Thoracic aorta (tissue), 2 donors: ENCODE data around the gene ALG3. TPM values are rescaled to one million over a fixed set of nuclear protein-coding genes. Genes with fewer than 3 reads are reported as not detected.
"Not testable (repeated sequence)": the region's sequence is repeated elsewhere in the genome, so short reads cannot be mapped to it uniquely, and the experiment has no call there.

Source experiments
- ATAC-seq: fragments of 150-250 bp; one replicate; pipeline ENCODE4 v1.8.0; 2017; ENCODE audit warnings: low read depth; ENCODE audit not compliant: insufficient number of reproducible peaks, low FRiP score
- DNase-seq: peaks from one replicate; pipeline ENCODE4 v3.0.0-alpha.2; 2020; ENCODE audit warnings: low spot score
- H3K27ac ChIP-seq, 2 donors: fragments of 200-600 bp; sonication (generic); 1 replicate in 1 of 2; 2 replicates in 1 of 2; pipeline ENCODE4 v1.5.1; 2016; ENCODE audit warnings: mild to moderate bottlenecking in 2 of 2, moderate library complexity in 2 of 2
- H3K27me3 ChIP-seq: fragments of 200-600 bp; sonication (generic); replicated peaks from 2 replicates; pipeline ENCODE4 v1.6.0; 2016; ENCODE audit warnings: mild to moderate bottlenecking; ENCODE audit not compliant: insufficient read depth
- H3K36me3 ChIP-seq: fragments of 200-600 bp; sonication (generic); one replicate; pipeline ENCODE4 v1.5.1; 2016
- H3K4me1 ChIP-seq, 2 donors: fragments of 200-600 bp; sonication (generic); 1 replicate in 1 of 2; 2 replicates in 1 of 2; pipeline versions ENCODE4 v1.5.1 to v1.6.0; 2016; ENCODE audit warnings: low read depth in 2 of 2, mild to moderate bottlenecking in 1 of 2; ENCODE audit not compliant: control insufficient read depth in 1 of 2
- H3K4me3 ChIP-seq: fragments of 200-600 bp; sonication (generic); 2 replicates; pipeline ENCODE4 v1.5.1; 2016; ENCODE audit warnings: mild to moderate bottlenecking
- H3K9me3 ChIP-seq: fragments of 200-600 bp; sonication (generic); 2 replicates; pipeline ENCODE4 v1.5.1; 2016
- total RNA-seq, 2 donors: library from RNA; depleted of rRNA; stranded (reverse); fragments of >200 nt; gene quantifications; one replicate each; pipeline versions ENCODE4 v1.1.0 to v1.2.3, GENCODE V29; 2016
- TF ChIP-seq, protein P1 (sequence below): fragments of 200-600 bp; sonication (generic); IDR thresholded peaks from one replicate; pipeline ENCODE4 v1.5.1; 2019; ENCODE audit warnings: antibody characterized with exemption

ALG3 gene
- total RNA-seq, 2 donors from 2014 or later = 52.0 to 55.0 TPM

DNA sequence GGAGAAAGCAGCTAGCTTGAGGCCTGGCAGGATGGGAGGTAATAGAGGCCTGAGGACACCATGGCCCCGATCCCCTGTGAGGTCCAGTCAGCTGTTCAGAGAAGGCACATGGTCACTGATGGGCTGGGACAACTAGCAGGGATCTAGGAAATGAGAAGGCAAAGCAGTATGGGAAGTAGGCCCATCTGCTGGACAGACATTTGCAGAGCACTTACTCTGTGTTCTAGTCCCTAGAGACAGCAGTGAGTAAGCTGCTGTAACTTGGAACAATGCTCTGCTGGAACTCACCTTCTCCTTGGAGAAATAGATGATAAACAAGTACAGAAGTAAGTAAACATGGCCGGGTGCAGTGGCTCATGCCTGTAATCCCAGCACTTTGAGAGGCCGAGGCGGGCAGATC, 34.2 kb upstream of the ALG3 start:
- TF ChIP-seq, protein P1, sequence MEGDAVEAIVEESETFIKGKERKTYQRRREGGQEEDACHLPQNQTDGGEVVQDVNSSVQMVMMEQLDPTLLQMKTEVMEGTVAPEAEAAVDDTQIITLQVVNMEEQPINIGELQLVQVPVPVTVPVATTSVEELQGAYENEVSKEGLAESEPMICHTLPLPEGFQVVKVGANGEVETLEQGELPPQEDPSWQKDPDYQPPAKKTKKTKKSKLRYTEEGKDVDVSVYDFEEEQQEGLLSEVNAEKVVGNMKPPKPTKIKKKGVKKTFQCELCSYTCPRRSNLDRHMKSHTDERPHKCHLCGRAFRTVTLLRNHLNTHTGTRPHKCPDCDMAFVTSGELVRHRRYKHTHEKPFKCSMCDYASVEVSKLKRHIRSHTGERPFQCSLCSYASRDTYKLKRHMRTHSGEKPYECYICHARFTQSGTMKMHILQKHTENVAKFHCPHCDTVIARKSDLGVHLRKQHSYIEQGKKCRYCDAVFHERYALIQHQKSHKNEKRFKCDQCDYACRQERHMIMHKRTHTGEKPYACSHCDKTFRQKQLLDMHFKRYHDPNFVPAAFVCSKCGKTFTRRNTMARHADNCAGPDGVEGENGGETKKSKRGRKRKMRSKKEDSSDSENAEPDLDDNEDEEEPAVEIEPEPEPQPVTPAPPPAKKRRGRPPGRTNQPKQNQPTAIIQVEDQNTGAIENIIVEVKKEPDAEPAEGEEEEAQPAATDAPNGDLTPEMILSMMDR = no peak
- DNase-seq = no peak

DNA sequence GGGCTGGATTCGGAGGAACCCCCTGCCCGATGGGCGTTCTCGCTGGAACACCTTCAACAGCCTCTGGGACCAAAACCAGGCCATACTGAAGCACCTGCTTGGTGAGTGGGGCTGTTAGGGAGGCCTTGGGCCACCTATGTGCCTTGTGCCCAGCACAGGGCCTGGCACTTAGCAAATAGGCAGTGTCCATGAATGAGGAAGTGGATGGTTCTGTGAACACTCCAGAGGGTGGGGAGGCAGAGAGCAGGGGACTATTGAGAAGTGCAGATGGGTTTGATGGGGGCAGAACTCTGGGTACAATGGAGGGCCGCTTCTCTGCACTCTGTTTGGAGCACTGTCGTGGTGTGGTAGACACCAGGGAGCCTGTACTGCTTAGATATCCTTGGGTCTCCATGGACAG, 28.6 kb upstream of the ALG3 start:
- H3K4me3 ChIP-seq = no peak overlapping the region
- H3K4me1 ChIP-seq = no peaks in the 10 kb centered on the region
- no peak for ATAC-seq
- no peaks in the 10 kb centered on the region for H3K27me3 ChIP-seq
- no peaks in the 10 kb centered on the region for H3K9me3 ChIP-seq
- no peak for DNase-seq
- no peak overlapping the region for H3K27ac ChIP-seq
- TF ChIP-seq, protein P1 = no peak
- H3K36me3 ChIP-seq = no peaks in the 10 kb centered on the region

More for the DNA sequence above, 34.2 kb upstream of the ALG3 start:
- Histone ChIP-seq H3K36me3 (no peaks in the 10 kb centered on the region), H3K27ac (no peak overlapping the region), H3K4me3 (no peak overlapping the region), H3K4me1 (no peaks in the 10 kb centered on the region), H3K9me3 (no peaks in the 10 kb centered on the region), H3K27me3 (no peaks in the 10 kb centered on the region)
- no peak for ATAC-seq

DNA sequence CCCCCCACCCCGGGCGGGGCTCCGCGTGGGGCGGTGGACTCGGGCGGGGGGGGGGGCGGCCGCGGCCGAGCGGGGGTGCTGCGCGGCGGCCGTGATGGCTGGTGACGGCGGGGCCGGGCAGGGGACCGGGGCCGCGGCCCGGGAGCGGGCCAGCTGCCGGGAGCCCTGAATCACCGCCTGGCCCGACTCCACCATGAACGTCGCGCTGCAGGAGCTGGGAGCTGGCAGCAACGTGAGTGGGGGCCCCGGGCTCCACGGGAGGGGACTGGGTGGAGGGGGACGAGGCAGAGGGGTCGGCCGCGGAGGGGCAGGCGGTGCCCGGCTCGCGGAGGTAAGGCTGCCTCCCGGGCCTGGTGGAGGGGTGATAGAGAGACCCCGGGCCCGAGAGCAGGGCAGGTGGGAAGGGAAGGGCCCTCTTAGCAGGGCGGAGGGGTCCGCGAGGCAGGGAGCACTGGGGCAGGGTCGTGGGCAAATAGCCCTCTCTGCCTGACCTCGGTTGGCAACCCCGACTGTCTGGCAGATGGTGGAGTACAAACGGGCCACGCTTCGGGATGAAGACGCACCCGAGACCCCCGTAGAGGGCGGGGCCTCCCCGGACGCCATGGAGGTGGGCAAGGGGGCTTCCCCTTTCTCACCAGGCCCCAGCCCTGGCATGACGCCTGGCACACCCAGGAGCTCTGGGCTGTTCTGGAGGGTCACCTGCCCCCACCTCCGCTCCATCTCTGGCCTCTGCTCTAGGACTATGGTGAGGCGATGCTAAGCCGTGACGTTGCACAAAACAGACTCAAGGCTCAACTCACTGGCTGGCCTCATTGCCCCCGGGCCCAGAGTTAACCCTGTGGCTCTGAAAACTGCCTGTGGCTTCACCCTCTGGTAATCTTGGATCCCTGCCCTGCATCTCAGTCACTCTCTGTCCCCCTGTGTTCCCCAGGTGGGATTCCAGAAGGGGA, 27.5 kb upstream of the ALG3 start, which contains the start of gene ECE2:
TSS of gene ECE2 (plus strand) at position 62 of the 950 bp plus-strand sequence. CDS start at position 194, 132 bp downstream.
- Histone ChIP-seq H3K36me3 (no peaks in the 10 kb centered on the region), H3K27me3 (no peaks in the 10 kb centered on the region), H3K4me1 (no peaks in the 10 kb centered on the region), H3K9me3 (no peaks in the 10 kb centered on the region), H3K27ac (no peak within 1 kb of the TSS), H3K4me3 (no peak within 1 kb of the TSS)
- ATAC-seq (no peak), DNase-seq (no peak)
- TF ChIP-seq, protein P1 = no peak

DNA sequence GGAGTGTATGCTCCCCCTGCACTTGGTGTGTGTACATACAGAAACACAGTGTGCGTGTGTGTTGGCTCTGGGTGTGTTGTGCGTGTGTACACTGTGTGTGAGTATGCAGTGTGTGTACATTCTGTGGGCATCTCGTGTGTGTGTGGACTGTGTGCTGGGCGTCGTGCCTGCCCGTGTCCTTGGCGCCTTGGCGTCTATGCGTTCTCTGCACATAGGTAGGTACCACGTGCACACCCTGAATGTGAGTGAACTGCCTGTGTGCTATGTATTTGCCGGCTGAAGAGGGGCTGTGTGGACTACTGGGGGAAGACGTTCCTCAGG, 26.6 kb upstream of the ALG3 start:
- TF ChIP-seq, protein P1 = no peak
- Histone ChIP-seq H3K27me3 (no peaks in the 10 kb centered on the region), H3K27ac (no peak overlapping the region), H3K36me3 (no peaks in the 10 kb centered on the region), H3K4me3 (no peak overlapping the region), H3K9me3 (no peaks in the 10 kb centered on the region), H3K4me1 (no peaks in the 10 kb centered on the region)
- no peak for ATAC-seq
- DNase-seq = no peak

DNA sequence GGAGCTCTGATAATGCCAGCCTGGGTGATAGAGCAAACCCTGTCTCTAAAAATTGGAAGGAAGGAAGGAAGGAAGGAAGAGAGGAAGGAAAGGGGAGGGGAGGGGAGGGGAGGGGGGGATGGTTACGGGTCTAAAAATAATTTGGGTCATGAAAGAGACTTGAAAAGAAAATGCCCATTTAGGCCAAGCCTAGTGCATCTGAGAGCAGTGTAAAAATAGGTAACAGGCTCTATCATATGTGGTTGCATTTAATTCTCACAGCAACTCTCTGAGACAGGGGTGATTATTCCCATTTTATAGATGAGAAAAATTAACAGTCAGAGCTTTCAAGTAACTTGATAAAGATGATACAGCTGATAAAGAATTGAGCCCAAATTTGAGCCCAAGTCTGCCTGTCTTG, 23.5 kb upstream of the ALG3 start:
- ATAC-seq (no peak), DNase-seq (no peak)
- H3K4me3 ChIP-seq = no peak overlapping the region
- TF ChIP-seq, protein P1 = no peak
- H3K36me3 ChIP-seq = no peaks in the 10 kb centered on the region
- H3K9me3 ChIP-seq = no peaks in the 10 kb centered on the region
- no peaks in the 10 kb centered on the region for H3K4me1 ChIP-seq
- H3K27me3 ChIP-seq = no peaks in the 10 kb centered on the region
- no peak overlapping the region for H3K27ac ChIP-seq

DNA sequence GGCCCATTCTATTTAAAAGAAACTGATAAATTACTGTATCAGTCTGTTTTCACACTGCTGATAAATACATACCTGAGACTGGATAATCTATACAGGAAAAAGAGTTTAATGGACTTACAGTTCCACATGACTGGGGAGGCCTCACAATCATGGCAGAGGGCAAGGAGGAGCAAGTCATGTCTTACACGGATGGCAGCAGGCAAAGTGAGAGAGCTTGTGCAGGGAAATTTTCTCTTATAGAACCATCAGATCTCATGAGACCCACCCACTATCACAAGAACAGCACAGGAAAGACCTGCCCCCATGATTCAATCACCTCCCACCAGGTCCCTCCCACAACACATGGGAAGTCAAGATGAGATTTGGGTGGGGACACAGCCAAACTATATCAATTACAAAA, 18.5 kb upstream of the ALG3 start:
- H3K4me1 ChIP-seq, H3K36me3 ChIP-seq, H3K27ac ChIP-seq, DNase-seq, H3K4me3 ChIP-seq, H3K9me3 ChIP-seq, ATAC-seq, H3K27me3 ChIP-seq: not testable (repeated sequence)
